HG03135 (cell line): ENCODE data around the gene MTRF1.
A peak's percentile ranks its signal among the peaks of the same experiment; 100 is the strongest.

ENCODE experiments used
- ATAC-seq: cut with Tn5 transposase; IDR thresholded peaks from one replicate; pipeline ENCODE4 v1.9.1; 2021; ENCODE audit warnings: mild to moderate bottlenecking, moderate library complexity; ENCODE audit not compliant: unreplicated experiment

The MTRF1 gene

GRCh38 chr13:41231025-41231677 lies 32.2 kb downstream of the MTRF1 start:
- ATAC-seq = no peak

DNA sequence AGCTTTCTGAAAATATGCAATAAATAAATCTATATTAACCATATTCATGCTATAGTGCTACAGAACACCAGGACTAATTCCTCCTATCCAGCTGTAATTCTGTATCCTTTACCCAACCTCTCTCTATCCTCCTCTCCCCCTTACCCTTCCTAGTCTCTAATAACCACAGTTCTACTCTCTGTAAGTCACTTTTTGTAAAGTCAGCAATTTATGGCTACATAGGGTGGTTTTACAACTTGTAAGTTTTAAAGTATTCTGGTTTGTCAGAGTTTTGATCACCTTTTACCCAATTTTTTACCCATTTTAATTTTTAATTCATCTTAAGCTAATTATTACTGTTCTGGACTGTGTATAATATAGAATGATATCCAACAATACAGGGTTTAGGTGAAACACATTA lies 34.0 kb downstream of the MTRF1 start:
- no peak for ATAC-seq

- no peak for ATAC-seq
These were observed 39.0 kb downstream of the MTRF1 start for GRCh38 chr13:41224113-41225110.

GRCh38 chr13:41222259-41222852 lies 41.0 kb downstream of the MTRF1 start:
- ATAC-seq = peak; percentile 62

- ATAC-seq = no peak
These were observed 43.0 kb downstream of the MTRF1 start for GRCh38 chr13:41220401-41220800.

GRCh38 chr13:41216160-41216559 lies 47.2 kb downstream of the MTRF1 start:
- ATAC-seq = no peak

DNA sequence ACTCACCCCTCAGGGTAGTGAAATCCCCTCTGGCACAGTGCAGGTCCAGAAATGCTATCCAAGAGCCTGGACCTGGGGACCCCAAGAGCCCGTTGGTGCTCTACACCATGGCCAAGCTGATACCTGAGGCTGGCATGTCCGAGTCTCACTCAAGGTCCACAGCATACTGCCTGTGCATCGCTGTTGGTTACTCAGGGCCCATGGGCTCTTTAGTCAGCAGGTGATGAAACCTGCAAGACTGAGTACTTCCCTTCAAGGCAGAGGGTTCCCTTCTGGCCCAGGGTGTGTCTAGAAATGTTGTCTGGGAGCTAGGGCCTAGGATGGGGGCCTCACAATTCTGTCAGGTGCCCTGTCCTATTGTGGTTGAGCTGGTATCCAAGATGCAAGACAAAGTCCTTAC lies 49.5 kb downstream of the MTRF1 start:
- ATAC-seq = no peak

GRCh38 chr13:41213316-41213715 lies 50.1 kb downstream of the MTRF1 start:
- no peak for ATAC-seq

GRCh38 chr13:41212881-41213280 lies 50.5 kb downstream of the MTRF1 start:
- no peak for ATAC-seq

GRCh38 chr13:41211062-41211461 lies 52.3 kb downstream of the MTRF1 start:
- ATAC-seq = no peak

GRCh38 chr13:41206467-41206866 lies 56.9 kb downstream of the MTRF1 start:
- no peak for ATAC-seq

- ATAC-seq = no peak
These were observed 59.6 kb downstream of the MTRF1 start for GRCh38 chr13:41203810-41204209.

- ATAC-seq = no peak
These were observed 63.2 kb downstream of the MTRF1 start for GRCh38 chr13:41200126-41200525.

DNA sequence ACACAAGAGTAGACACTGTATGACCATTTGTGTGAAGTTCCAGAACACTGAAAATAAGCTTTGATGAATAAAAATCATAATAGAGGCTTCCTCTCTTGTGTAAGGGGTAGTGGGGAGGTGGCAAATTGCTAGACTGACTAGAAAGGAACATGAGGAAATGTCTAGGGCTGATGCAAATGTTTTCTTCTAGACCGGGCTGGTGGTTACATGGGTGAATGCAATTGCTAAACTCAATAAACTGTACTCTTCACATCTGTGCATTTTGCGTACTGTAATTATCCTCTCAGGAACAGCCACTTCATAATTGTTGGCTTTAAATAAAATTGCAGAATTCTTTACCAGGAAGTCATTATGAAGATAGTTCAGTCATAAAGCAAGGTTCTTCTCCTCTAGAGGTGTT lies 63.9 kb downstream of the MTRF1 start:
- ATAC-seq = peak; percentile 75

DNA sequence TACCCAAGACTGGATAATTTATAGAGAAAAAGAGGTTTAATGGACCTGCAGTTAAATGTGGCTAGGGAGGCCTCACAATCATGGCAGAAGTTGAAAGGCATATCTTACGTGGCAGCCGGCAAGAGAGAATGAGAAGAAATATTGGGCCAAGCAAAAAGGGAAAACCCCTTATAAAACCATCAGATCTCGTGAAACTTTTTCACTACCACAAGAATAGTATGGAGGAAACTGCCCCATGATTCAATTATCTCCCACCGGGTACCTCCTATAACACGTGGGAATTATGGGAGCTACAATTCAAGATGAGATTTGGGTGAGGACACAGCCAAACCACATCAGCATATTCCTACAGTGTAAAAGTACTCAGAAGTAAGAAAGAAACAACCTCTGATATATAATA lies 64.3 kb downstream of the MTRF1 start:
- ATAC-seq = peak; percentile 3

- ATAC-seq = no peak
These were observed 66.8 kb downstream of the MTRF1 start for GRCh38 chr13:41196620-41197019.

DNA sequence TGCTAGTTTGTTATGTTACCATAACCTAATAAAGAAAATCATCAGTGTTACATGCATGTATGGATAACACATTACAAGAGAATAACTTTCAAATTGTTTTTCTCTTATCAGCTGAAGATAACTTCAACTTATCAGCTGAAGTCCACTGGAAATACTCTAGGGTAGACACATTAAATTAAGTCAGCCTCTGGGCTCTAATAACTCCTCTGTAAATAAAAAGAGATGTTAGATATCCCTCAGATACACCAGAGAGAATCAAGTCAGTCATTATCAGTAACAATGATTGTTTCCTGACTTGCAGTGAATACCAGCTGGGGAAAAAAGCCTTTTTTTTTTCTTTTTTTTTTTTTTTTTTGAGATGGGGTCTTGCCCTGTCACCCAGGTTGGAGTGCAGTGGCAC lies 67.4 kb downstream of the MTRF1 start:
- ATAC-seq = no peak

- ATAC-seq = peak; percentile 90
These were observed 69.2 kb downstream of the MTRF1 start, which contains the start of gene KBTBD7 for GRCh38 chr13:41193919-41194824. TSS of gene KBTBD7 (minus strand) at chr13:41194569. CDS start at chr13:41194257, 312 bp downstream.

- no peak for ATAC-seq
These were observed 69.9 kb downstream of the MTRF1 start for GRCh38 chr13:41193469-41193868.

DNA sequence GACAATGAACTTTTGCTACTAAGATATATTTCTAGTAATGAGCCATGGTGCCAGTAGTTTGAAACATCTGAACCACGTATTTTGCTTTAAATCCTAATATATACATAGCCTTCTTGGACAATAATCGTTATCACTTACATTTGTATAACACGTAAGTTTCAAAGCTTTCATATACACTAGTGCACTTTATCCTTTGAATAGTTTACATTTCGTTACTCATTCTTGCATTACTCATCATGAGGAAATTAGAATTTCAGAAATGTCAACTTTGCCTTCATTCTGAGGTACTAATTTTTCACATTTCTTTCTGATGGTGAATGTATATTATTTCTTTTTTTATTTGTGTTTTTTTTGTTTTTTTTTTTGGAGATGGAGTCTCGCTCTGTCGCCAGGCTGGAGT lies 74.8 kb downstream of the MTRF1 start:
- no peak for ATAC-seq

GRCh38 chr13:41186481-41186880 lies 76.9 kb downstream of the MTRF1 start:
- no peak for ATAC-seq
